Measurements from ENCODE around the gene SLC25A45.

- no peak for TF ChIP-seq EZH2 (IDR thresholded peaks at IDR 0.05; ENCODE audit: low read length, missing control alignments)
- no peak for TF ChIP-seq CTCF (conservative IDR thresholded peaks at IDR 0.05 in 1 of 2, IDR thresholded peaks at IDR 0.05 in 1 of 2; ENCODE audit: low read depth in 1 of 2, low read length in 2 of 2)
These were observed 18.0 kb upstream of the SLC25A45 start for GRCh38 chr11:65400307-65401072.
